Activated T-helper 1 cell treated with anti-CD3 and anti-CD28 coated beads, Interleukin-2, amount 50 U/mL, for 16 hours (primary cell): ENCODE results near the gene CEND1.

ENCODE experiments used
- DNase-seq, 2 donors: peaks; one replicate each; pipeline ENCODE4 v3.0.0-alpha.2; 2020; ENCODE audit warnings: low read depth in 1 of 2, low spot score in 1 of 2

The CEND1 gene

GRCh38 chr11:812390-812789 lies 22.5 kb upstream of the CEND1 start:
- DNase-seq = no peak

- no peak for DNase-seq
Measured at GRCh38 chr11:811446-812245, 21.8 kb upstream of the CEND1 start.

- no peak for DNase-seq
Measured at GRCh38 chr11:810040-810567, 20.2 kb upstream of the CEND1 start.

- DNase-seq = peak; percentile 95 to 97
Measured at GRCh38 chr11:809287-810039, 19.6 kb upstream of the CEND1 start, which contains the start of gene RPLP2. Gene RPLP2 (plus strand): TSS chr11:809967. CDS start chr11:810235, 268 bp downstream.

- no peak for DNase-seq
Measured at GRCh38 chr11:808427-809286, 18.8 kb upstream of the CEND1 start.

GRCh38 chr11:804599-804964 lies 14.7 kb upstream of the CEND1 start:
- no peak for DNase-seq

- DNase-seq = no peak
Measured at GRCh38 chr11:803770-804598, 14.1 kb upstream of the CEND1 start.

- DNase-seq = no peak
Measured at GRCh38 chr11:803467-803742, 13.5 kb upstream of the CEND1 start.

GRCh38 chr11:802693-803466 lies 13.0 kb upstream of the CEND1 start:
- no peak for DNase-seq

GRCh38 chr11:802018-802617 lies 12.2 kb upstream of the CEND1 start:
- no peak for DNase-seq

GRCh38 chr11:801097-801780 lies 11.3 kb upstream of the CEND1 start:
- no peak for DNase-seq

- DNase-seq = no peak
Measured at GRCh38 chr11:800473-800872, 10.6 kb upstream of the CEND1 start.

GRCh38 chr11:799641-800316 lies 9.9 kb upstream of the CEND1 start:
- no peak for DNase-seq

- DNase-seq = peak; percentile 66 to 76
Measured at GRCh38 chr11:798093-798713, 8.3 kb upstream of the CEND1 start, which contains the start of gene SLC25A22. Gene SLC25A22 (minus strand): TSS chr11:798281. CDS start chr11:795006, 3,275 bp downstream.

GRCh38 chr11:797296-798092 lies 7.6 kb upstream of the CEND1 start:
- peak; percentile 39 to 61 for DNase-seq

GRCh38 chr11:796565-797295 lies 6.8 kb upstream of the CEND1 start:
- DNase-seq = no peak
